Panc1 (cell line): ENCODE results near the gene APOBEC3G.
"Not testable (repeated sequence)": the region's sequence is repeated elsewhere in the genome, so short reads cannot be mapped to it uniquely, and the experiment has no call there.

Experiments used
- CTCF ChIP-seq: fragments of 450-650 bp; IDR thresholded peaks from 2 replicates; pipeline ENCODE4 v1.5.1; 2017; ENCODE audit warnings: mild to moderate bottlenecking
- POLR2AphosphoS5 ChIP-seq: IDR thresholded peaks from 2 replicates; pipeline ENCODE4 v1.6.1; 2012; ENCODE audit warnings: mild to moderate bottlenecking, low read depth, low read length, moderate library complexity
- REST ChIP-seq, 2 experiments: IDR thresholded peaks; 2 replicates each; pipeline ENCODE4 v1.6.1; 2011 to 2012; ENCODE audit warnings: low read depth in 2 of 2, control low read depth in 1 of 2, low read length in 1 of 2, mild to moderate bottlenecking in 1 of 2, moderate library complexity in 1 of 2; ENCODE audit not compliant: insufficient read depth in 1 of 2
- SIN3A ChIP-seq: IDR thresholded peaks from 2 replicates; pipeline ENCODE4 v1.6.1; 2012; ENCODE audit warnings: low read depth, mild to moderate bottlenecking, low read length, moderate library complexity, borderline replicate concordance; ENCODE audit not compliant: insufficient read depth
- TCF7L2 ChIP-seq: IDR thresholded peaks from 2 replicates; pipeline ENCODE4 v1.6.1; 2011; ENCODE audit warnings: mild to moderate bottlenecking, low read depth, low read length, inconsistent platforms

GRCh38 chr22:39061290-39061689 is 15.8 kb upstream of the APOBEC3G start:
- not testable (repeated sequence) for TF ChIP-seq CTCF; POLR2AphosphoS5; REST (IDR thresholded peaks at IDR 0.05; ENCODE audit: insufficient read depth in 1 of 2, low read depth in 2 of 2, low read length in 1 of 2); SIN3A; TCF7L2
